IMR-90 (cell line): ENCODE results near the gene ZNF581. TPM values are rescaled to one million over a fixed set of nuclear protein-coding genes. Genes with fewer than 3 reads are reported as not detected.

ENCODE experiments used
- ATAC-seq: fragments of 200-7000 bp; cut with Tn5 transposase; 2 replicates; pipeline ENCODE4 v1.9.1; 2020; ENCODE audit warnings: low read depth, mild to moderate bottlenecking, moderate library complexity
- BruUV-seq: library from RNA; stranded (reverse); fragments of 400-500 nt; replicated peaks from 2 replicates; lab custom pipeline; 2021; lab: Mats Ljungman, UMichigan
- CTCF ChIA-PET: fragments of 300-600 bp; formaldehyde crosslinking; extraction: SDS; loops from one replicate; lab custom pipeline; 2021; ENCODE audit warnings: antibody characterized with exemption; lab: Yijun Ruan, JAX
- POLR2A ChIA-PET: fragments of 300-600 bp; sonication (Branson Sonifier 250); formaldehyde crosslinking; loops from one replicate; lab custom pipeline; 2022; ENCODE audit warnings: antibody characterized with exemption; ENCODE audit not compliant: unreplicated experiment; lab: Charles Lee
- DNase-seq: peaks from one replicate; pipeline ENCODE4 v3.0.0; 2013
- H2AFZ ChIP-seq: replicated peaks from 2 replicates; pipeline ENCODE3; 2013; ENCODE audit warnings: low read length, mild to moderate bottlenecking; ENCODE audit not compliant: poor library complexity
- H2AK5ac ChIP-seq: 2 replicates; pipeline ENCODE4 v1.6.1; 2013; ENCODE audit warnings: low read depth, low read length, inconsistent platforms
- H2AK9ac ChIP-seq: replicated peaks from 2 replicates; pipeline ENCODE3; 2013; ENCODE audit warnings: mild to moderate bottlenecking, low read depth, low read length, moderate library complexity; ENCODE audit not compliant: poor library complexity
- H2BK120ac ChIP-seq: 2 replicates; pipeline ENCODE4 v1.6.1; 2013; ENCODE audit warnings: low read depth, low read length, inconsistent platforms
- H2BK15ac ChIP-seq: 3 replicates; pipeline ENCODE4 v1.6.1; 2013; ENCODE audit warnings: low read depth, low read length, inconsistent platforms
- H2BK20ac ChIP-seq: 2 replicates; pipeline ENCODE4 v1.6.1; 2013; ENCODE audit warnings: low read depth, mild to moderate bottlenecking, inconsistent platforms, low read length, moderate library complexity
- H2BK5ac ChIP-seq: 2 replicates; pipeline ENCODE4 v1.6.1; 2013; ENCODE audit warnings: mild to moderate bottlenecking, low read depth, low read length, inconsistent platforms; ENCODE audit not compliant: poor library complexity, severe bottlenecking
- H3K14ac ChIP-seq: replicated peaks from 2 replicates; pipeline ENCODE4 v1.6.1; 2013; ENCODE audit warnings: low read depth, low read length, inconsistent platforms
- H3K18ac ChIP-seq: 2 replicates; pipeline ENCODE4 v1.6.1; 2013; ENCODE audit warnings: low read depth, low read length, control low read depth
- H3K23ac ChIP-seq: 2 replicates; pipeline ENCODE4 v1.6.1; 2013; ENCODE audit warnings: low read depth, low read length, inconsistent platforms
- H3K27ac ChIP-seq: 2 replicates; pipeline ENCODE4 v1.5.1; 2013; ENCODE audit warnings: mild to moderate bottlenecking, control low read depth, low read length; ENCODE audit not compliant: insufficient read depth
- H3K27me3 ChIP-seq: 2 replicates; pipeline ENCODE4 v1.6.1; 2013; ENCODE audit warnings: low read length; ENCODE audit not compliant: control insufficient read depth, insufficient read depth
- H3K36me3 ChIP-seq: 2 replicates; pipeline ENCODE4 v1.6.1; 2013; ENCODE audit warnings: low read length, mixed read lengths; ENCODE audit not compliant: control insufficient read depth, insufficient read depth
- H3K4ac ChIP-seq: 2 replicates; pipeline ENCODE4 v1.6.1; 2013; ENCODE audit warnings: low read depth, low read length, inconsistent platforms
- H3K4me1 ChIP-seq: 2 replicates; pipeline ENCODE4 v1.6.1; 2013; ENCODE audit warnings: low read length, mixed read lengths; ENCODE audit not compliant: control insufficient read depth, insufficient read depth
- H3K4me2 ChIP-seq: 2 replicates; pipeline ENCODE4 v1.6.1; 2013; ENCODE audit warnings: low read depth, mild to moderate bottlenecking, control low read depth, low read length, moderate library complexity
- H3K4me3 ChIP-seq: 2 replicates; pipeline ENCODE4 v1.5.1; 2013; ENCODE audit warnings: low read depth, mild to moderate bottlenecking, control low read depth, low read length, moderate library complexity; ENCODE audit not compliant: insufficient read depth
- H3K56ac ChIP-seq: 2 replicates; pipeline ENCODE4 v1.6.1; 2013; ENCODE audit warnings: low read length, inconsistent platforms; ENCODE audit not compliant: insufficient read depth; ENCODE audit errors: extremely low read depth
- H3K79me1 ChIP-seq, 2 experiments: 2 replicates each; pipeline ENCODE4 v1.6.1; 2013; ENCODE audit warnings: low read length in 2 of 2, inconsistent platforms in 1 of 2, low read depth in 1 of 2
- H3K9ac ChIP-seq: 2 replicates; pipeline ENCODE4 v1.6.1; 2013; ENCODE audit warnings: low read depth, low read length, control low read depth
- H3K9me1 ChIP-seq: 2 replicates; pipeline ENCODE4 v1.6.1; 2013; ENCODE audit warnings: low read length, inconsistent platforms; ENCODE audit not compliant: insufficient read depth
- H3K9me3 ChIP-seq: 2 replicates; pipeline ENCODE4 v1.6.1; 2013; ENCODE audit warnings: low read length; ENCODE audit not compliant: control insufficient read depth, insufficient read depth
- H4K20me1 ChIP-seq: 2 replicates; pipeline ENCODE4 v1.6.1; 2013; ENCODE audit warnings: low read length, inconsistent platforms; ENCODE audit not compliant: insufficient read depth
- H4K5ac ChIP-seq: 2 replicates; pipeline ENCODE4 v1.6.1; 2013; ENCODE audit warnings: mild to moderate bottlenecking, low read depth, low read length, control low read depth
- H4K8ac ChIP-seq, 2 experiments: 2 replicates each; pipeline ENCODE4 v1.6.1; 2013; ENCODE audit warnings: low read depth in 2 of 2, low read length in 2 of 2, control low read depth in 1 of 2, inconsistent platforms in 1 of 2
- H4K91ac ChIP-seq: 2 replicates; pipeline ENCODE4 v1.6.1; 2013; ENCODE audit warnings: low read depth, low read length, inconsistent platforms; ENCODE audit not compliant: insufficient read depth
- BHLHE40 ChIP-seq: fragments of 150-350 bp; IDR thresholded peaks from 2 replicates; pipeline ENCODE4 v1.6.1; 2016; ENCODE audit warnings: mild to moderate bottlenecking, low read depth, low read length
- CEBPB ChIP-seq: IDR thresholded peaks from 2 replicates; pipeline ENCODE4 v1.6.1; 2012; ENCODE audit warnings: low read depth, low read length, improper control_type of control experiment
- CHD1 ChIP-seq: IDR thresholded peaks from 2 replicates; pipeline ENCODE4 v1.6.1; 2012; ENCODE audit warnings: low read depth, low read length, improper control_type of control experiment
- FOS ChIP-seq: fragments of 150-350 bp; IDR thresholded peaks from 2 replicates; pipeline ENCODE4 v1.6.1; 2016; ENCODE audit warnings: low read depth, low read length
- MAZ ChIP-seq: IDR thresholded peaks from 2 replicates; pipeline ENCODE4 v1.6.1; 2012; ENCODE audit warnings: low read depth, mild to moderate bottlenecking, low read length, improper control_type of control experiment, moderate library complexity, borderline replicate concordance
- MXI1 ChIP-seq: IDR thresholded peaks from 2 replicates; pipeline ENCODE4 v1.6.1; 2012; ENCODE audit warnings: low read depth, mild to moderate bottlenecking, low read length, moderate library complexity, borderline replicate concordance
- NFE2L2 ChIP-seq: fragments of 150-350 bp; IDR thresholded peaks from 2 replicates; pipeline ENCODE4 v1.6.1; 2016; ENCODE audit warnings: low read depth, mild to moderate bottlenecking, low read length
- POLR2A ChIP-seq: IDR thresholded peaks from 2 replicates; pipeline ENCODE4 v1.6.1; 2012; ENCODE audit warnings: mild to moderate bottlenecking, low read depth, low read length
- RAD21 ChIP-seq: IDR thresholded peaks from 2 replicates; pipeline ENCODE4 v1.6.1; 2012; ENCODE audit warnings: low read length, improper control_type of control experiment
- RCOR1 ChIP-seq: IDR thresholded peaks from 2 replicates; pipeline ENCODE4 v1.6.1; 2012; ENCODE audit warnings: mild to moderate bottlenecking, low read length, improper control_type of control experiment; ENCODE audit not compliant: insufficient replicate concordance
- RFX5 ChIP-seq: IDR thresholded peaks from 2 replicates; pipeline ENCODE4 v1.8.0; 2012; ENCODE audit warnings: low read depth, mild to moderate bottlenecking, low read length, moderate library complexity
- SMC3 ChIP-seq: fragments of 150-350 bp; IDR thresholded peaks from 2 replicates; pipeline ENCODE4 v1.6.1; 2016; ENCODE audit warnings: low read depth, mild to moderate bottlenecking, antibody characterized with exemption, low read length, moderate library complexity
- WGBS, 2 experiments: methylation state at CpG; one replicate each; pipeline versions ENCODE4 v1.1.5 to v1.1.7; 2013; ENCODE audit warnings: missing lambda C conversion rate in 2 of 2; ENCODE audit not compliant: insufficient read length in 1 of 2; ENCODE audit errors: extremely low coverage in 2 of 2; 5-methylcytosine and 5-hydroxymethylcytosine counted together
- dilution Hi-C: fragments of 300-500 bp; cut with HindIII; formaldehyde crosslinking; loops from one replicate; pipeline ENCODE4 v1.14.3; 2018; ENCODE audit warnings: low sequenced_read_pairs; ENCODE audit not compliant: unreplicated experiment
- in situ Hi-C: fragments of 300-500 bp; cut with MboI; formaldehyde crosslinking; loops from 3 replicates; pipeline ENCODE4 v1.14.3; 2019; ENCODE audit warnings: low sequenced_read_pairs, inconsistent platforms, mixed read lengths
- intact Hi-C: fragments of 100-400 bp; cut with micrococcal nuclease; formaldehyde crosslinking; loops from 2 replicates; pipeline ENCODE4 v1.10.0; 2022
- polyA plus RNA-seq, 3 experiments: library from polyadenylated mRNA; depleted of rRNA; stranded (reverse); fragments of >200 nt; gene quantifications; 2 replicates each; pipeline ENCODE4 v1.2.3, GENCODE V29; 2012; ENCODE audit warnings: low replicate concordance in 1 of 3
- total RNA-seq: library from RNA; depleted of rRNA; stranded (reverse); fragments of >200 nt; gene quantifications from 2 replicates; pipeline ENCODE4 v1.2.3, GENCODE V29; 2012
- TF ChIP-seq, protein P1 (sequence below): fragments of 150-350 bp; IDR thresholded peaks from 2 replicates; pipeline ENCODE4 v1.6.1; 2017; ENCODE audit warnings: mild to moderate bottlenecking, antibody characterized with exemption, low read length, low read depth
- TF ChIP-seq, protein P2 (sequence below): conservative IDR thresholded peaks from 2 replicates; pipeline ENCODE4 v1.5.1; 2012; ENCODE audit warnings: mild to moderate bottlenecking, low read depth, low read length, improper control_type of control experiment

Gene ZNF581
- total and polyA plus RNA-seq, 2 of the 4 experiments (the other 2 are of a cell fraction) = 9.7 to 21.9 TPM

DNA sequence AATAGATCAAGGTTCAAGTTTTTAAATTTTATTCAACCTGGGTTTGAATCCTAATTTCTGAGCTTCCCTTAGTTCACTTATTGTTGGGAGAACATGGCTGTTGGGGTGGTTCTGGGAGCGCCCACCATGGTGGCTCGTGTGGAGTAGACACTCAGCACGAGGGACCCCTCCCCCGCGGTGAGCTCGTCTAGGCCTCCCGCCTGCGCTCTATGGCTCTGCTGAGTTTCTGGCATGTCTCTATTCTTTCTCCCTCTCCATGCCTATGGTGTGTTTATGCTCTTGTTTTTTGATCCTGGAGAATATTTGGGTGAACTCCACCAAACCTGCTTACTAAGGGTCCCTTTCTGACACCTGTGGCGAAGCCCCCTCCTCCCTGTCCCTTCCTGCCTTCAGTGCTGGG is 30.0 kb downstream of the ZNF581 start:
- H3K4me2 ChIP-seq = no peak overlapping the region
- TF ChIP-seq CEBPB = no peak
- no peak for TF ChIP-seq SMC3
- TF ChIP-seq FOS = no peak
- no peak for TF ChIP-seq POLR2A
- no peak for TF ChIP-seq BHLHE40
- TF ChIP-seq RAD21 = no peak
- no peak for TF ChIP-seq MXI1
- TF ChIP-seq, protein P1, sequence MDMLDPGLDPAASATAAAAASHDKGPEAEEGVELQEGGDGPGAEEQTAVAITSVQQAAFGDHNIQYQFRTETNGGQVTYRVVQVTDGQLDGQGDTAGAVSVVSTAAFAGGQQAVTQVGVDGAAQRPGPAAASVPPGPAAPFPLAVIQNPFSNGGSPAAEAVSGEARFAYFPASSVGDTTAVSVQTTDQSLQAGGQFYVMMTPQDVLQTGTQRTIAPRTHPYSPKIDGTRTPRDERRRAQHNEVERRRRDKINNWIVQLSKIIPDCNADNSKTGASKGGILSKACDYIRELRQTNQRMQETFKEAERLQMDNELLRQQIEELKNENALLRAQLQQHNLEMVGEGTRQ = no peak
- TF ChIP-seq RCOR1 = no peak
- TF ChIP-seq NFE2L2 = no peak
- no peak for TF ChIP-seq MAZ
- TF ChIP-seq, protein P2, sequence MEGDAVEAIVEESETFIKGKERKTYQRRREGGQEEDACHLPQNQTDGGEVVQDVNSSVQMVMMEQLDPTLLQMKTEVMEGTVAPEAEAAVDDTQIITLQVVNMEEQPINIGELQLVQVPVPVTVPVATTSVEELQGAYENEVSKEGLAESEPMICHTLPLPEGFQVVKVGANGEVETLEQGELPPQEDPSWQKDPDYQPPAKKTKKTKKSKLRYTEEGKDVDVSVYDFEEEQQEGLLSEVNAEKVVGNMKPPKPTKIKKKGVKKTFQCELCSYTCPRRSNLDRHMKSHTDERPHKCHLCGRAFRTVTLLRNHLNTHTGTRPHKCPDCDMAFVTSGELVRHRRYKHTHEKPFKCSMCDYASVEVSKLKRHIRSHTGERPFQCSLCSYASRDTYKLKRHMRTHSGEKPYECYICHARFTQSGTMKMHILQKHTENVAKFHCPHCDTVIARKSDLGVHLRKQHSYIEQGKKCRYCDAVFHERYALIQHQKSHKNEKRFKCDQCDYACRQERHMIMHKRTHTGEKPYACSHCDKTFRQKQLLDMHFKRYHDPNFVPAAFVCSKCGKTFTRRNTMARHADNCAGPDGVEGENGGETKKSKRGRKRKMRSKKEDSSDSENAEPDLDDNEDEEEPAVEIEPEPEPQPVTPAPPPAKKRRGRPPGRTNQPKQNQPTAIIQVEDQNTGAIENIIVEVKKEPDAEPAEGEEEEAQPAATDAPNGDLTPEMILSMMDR = no peak
- no peak for TF ChIP-seq CHD1
- TF ChIP-seq RFX5 = no peak
- ChIA-PET CTCF (no interaction called here), POLR2A (no interaction called here)
- no peak overlapping the region for H4K8ac ChIP-seq
- H2BK5ac ChIP-seq = no peak overlapping the region
- dilution Hi-C loops = no loop called here
- H3K56ac ChIP-seq = no peak overlapping the region
- no peak overlapping the region for H2AFZ ChIP-seq
- H3K9ac ChIP-seq = no peak overlapping the region
- in situ Hi-C loops = loop anchor here (25.0 kb wide), 2 partner anchors 1211 to 1536 kb away; partner anchors contain the start of genes CDC42EP5, CNOT3 and LENG9
- no peak overlapping the region for H3K23ac ChIP-seq
- no peak overlapping the region for H2BK120ac ChIP-seq
- no peak overlapping the region for H3K27ac ChIP-seq
- no CpG with 5 or more reads among the region's 9 CpGs for WGBS, 2 experiments
- H3K4me1 ChIP-seq = peaks cover 5% of the 10 kb centered on the region; the same call in 1 of the 2 replicates
- intact Hi-C loops = no loop called here
- H3K9me1 ChIP-seq = no peaks in the 10 kb centered on the region; the same call in 1 of the 2 replicates
- H3K4ac ChIP-seq = no peak overlapping the region
- H3K27me3 ChIP-seq = no peaks in the 10 kb centered on the region
- no peak overlapping the region for H4K5ac ChIP-seq
- H2AK9ac ChIP-seq = no peak overlapping the region
- no peak overlapping the region for H2BK15ac ChIP-seq
- no peak overlapping the region for H3K4me3 ChIP-seq
- BruUV-seq = no TSS peak
- H4K91ac ChIP-seq = no peak overlapping the region
- peaks cover 20 to 51% of the 10 kb centered on the region in 2 experiments; a peak in 3 of 4 replicates for H3K79me1 ChIP-seq
- no peak overlapping the region for H2BK20ac ChIP-seq
- DNase-seq = no peak
- H3K18ac ChIP-seq = no peak overlapping the region
- H3K36me3 ChIP-seq = peaks cover 42% of the 10 kb centered on the region
- H3K9me3 ChIP-seq = no peaks in the 10 kb centered on the region
- no peak overlapping the region for H3K14ac ChIP-seq
- no peak for ATAC-seq
- H4K20me1 ChIP-seq = peaks cover 64% of the 10 kb centered on the region
- no peak overlapping the region for H2AK5ac ChIP-seq
